AG09309 (cell line): ENCODE data around the gene CASP3.

Experiments used
- DNase-seq: peaks from one replicate; pipeline ENCODE4 v3.0.0-alpha.2; 2010; ENCODE audit warnings: low read depth
- H3K4me3 ChIP-seq: 2 replicates; pipeline ENCODE4 v1.5.1; 2011; ENCODE audit warnings: mild to moderate bottlenecking, low read depth, low read length, moderate library complexity; ENCODE audit not compliant: control insufficient read depth
- TF ChIP-seq, protein P1 (sequence below): IDR thresholded peaks from 2 replicates; pipeline ENCODE4 v1.5.1; 2011; ENCODE audit warnings: mild to moderate bottlenecking, low read depth, low read length, inconsistent platforms; ENCODE audit not compliant: insufficient read depth, control insufficient read depth; ENCODE audit errors: missing control alignments

Gene CASP3

GRCh38 chr4:184674011-184674410, 24.8 kb upstream of the CASP3 start:
- DNase-seq, result no peak
- H3K4me3 ChIP-seq, result no peak overlapping the region
- TF ChIP-seq, protein P1, sequence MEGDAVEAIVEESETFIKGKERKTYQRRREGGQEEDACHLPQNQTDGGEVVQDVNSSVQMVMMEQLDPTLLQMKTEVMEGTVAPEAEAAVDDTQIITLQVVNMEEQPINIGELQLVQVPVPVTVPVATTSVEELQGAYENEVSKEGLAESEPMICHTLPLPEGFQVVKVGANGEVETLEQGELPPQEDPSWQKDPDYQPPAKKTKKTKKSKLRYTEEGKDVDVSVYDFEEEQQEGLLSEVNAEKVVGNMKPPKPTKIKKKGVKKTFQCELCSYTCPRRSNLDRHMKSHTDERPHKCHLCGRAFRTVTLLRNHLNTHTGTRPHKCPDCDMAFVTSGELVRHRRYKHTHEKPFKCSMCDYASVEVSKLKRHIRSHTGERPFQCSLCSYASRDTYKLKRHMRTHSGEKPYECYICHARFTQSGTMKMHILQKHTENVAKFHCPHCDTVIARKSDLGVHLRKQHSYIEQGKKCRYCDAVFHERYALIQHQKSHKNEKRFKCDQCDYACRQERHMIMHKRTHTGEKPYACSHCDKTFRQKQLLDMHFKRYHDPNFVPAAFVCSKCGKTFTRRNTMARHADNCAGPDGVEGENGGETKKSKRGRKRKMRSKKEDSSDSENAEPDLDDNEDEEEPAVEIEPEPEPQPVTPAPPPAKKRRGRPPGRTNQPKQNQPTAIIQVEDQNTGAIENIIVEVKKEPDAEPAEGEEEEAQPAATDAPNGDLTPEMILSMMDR, result no peak

GRCh38 chr4:184672741-184673140, 23.5 kb upstream of the CASP3 start:
- DNase-seq, result no peak
- TF ChIP-seq, protein P1, result no peak
- H3K4me3 ChIP-seq, result no peak overlapping the region

DNA sequence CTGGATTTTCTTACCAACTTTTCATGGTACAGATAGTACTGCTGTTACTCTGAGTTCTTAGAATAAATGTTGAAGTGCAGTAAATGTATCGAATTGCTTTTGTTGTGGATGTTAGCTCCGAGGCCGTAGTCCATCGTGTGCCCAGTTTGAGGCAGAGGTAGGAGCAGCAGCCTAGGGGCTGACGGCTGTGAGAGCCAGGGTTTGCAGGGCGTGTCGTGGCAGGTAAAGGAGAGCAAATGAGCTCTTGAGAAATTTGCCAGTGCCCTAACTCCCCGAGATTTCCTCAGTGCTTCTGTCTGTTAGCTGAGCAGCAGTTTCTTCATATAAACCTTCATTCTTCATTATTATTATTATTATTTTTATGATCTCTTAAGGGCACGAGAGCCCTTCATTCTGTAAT, 21.9 kb upstream of the CASP3 start:
- no peak overlapping the region for H3K4me3 ChIP-seq
- TF ChIP-seq, protein P1, result no peak
- no peak for DNase-seq

DNA sequence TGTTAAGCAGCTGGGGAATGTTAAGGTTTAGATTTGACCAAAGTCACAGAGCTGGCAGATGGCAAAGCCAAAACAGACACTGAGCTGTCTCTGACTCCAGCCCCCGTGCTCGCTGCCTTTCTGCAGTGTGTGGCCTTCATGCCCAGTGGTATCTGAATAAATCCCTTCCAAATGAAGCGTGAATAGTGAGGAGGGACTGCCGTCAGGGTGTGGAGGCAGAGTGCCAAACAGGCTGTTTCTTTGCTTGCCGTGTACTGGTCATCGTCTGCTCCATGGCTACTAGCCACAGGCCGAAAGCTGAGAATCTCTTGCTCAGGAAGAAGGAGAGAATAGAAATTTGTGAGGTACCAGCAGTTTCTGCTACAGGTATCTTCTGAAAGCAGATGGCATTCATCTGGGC, 20.0 kb upstream of the CASP3 start:
- no peak for DNase-seq
- TF ChIP-seq, protein P1, result no peak

DNA sequence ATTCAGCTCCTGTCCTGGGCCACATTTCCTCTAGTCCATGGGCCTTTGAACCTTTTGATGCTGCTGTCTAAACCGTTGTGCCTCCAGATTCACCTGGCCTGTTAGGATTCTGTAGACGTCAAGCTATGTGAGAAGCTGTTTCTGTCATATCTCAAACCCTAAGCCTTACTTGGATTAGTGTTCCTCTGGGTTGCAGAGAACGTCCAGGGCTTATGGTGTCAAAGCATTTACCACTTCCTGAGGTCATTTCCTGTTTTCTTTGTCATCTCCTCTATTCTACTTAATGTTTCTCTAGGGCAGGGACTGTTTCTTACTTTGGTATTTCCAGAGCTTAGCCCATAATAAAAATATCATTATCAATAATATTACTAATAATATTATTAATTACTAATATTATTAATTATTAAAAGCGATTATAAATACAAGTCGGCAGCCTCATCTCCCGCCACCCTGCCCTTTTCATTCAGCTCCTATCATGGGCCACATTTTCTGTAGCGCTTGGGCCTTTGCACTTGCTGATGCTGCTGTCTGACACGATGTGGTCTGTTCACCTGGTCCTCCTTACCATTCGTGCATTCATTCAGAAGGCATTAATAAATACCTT, 19.4 kb upstream of the CASP3 start:
- TF ChIP-seq, protein P1, result no peak
- no peak overlapping the region for H3K4me3 ChIP-seq
- no peak for DNase-seq

More for the DNA sequence above, 20.0 kb upstream of the CASP3 start:
- no peak overlapping the region for H3K4me3 ChIP-seq

DNA sequence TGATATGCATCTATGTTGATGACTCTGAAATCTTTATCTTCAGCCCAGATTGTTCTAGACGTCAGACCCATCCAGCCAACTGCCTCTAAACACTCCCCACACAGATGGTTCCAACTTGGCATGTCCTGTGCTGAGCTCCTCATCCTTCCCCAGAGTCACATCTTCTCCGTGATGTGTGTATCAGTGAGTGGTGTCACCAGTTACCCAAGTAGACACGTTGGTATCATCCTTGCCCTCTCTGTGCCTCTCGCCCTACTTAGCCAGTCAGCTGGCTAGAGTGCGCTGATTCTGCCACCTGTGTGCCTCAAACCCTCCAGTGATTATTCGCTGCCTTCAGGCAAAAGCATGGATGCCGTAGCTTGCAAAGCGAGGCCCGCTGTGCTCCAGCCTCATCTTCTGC, 18.8 kb upstream of the CASP3 start:
- H3K4me3 ChIP-seq, result no peak overlapping the region
- TF ChIP-seq, protein P1, result no peak
- no peak for DNase-seq
